Stimulated activated naive CD8-positive, alpha-beta T cell treated with anti-CD3 and anti-CD28 coated beads, Interleukin-15, amount 100 ng/mL, for 72 hours (primary cell): ENCODE measurements around the gene NADK2.

ENCODE experiments used
- ATAC-seq: fragments of 150-1000 bp; cut with Tn5 transposase; 2 replicates; pipeline ENCODE4 v1.10.0; 2021; ENCODE audit warnings: mild to moderate bottlenecking, moderate library complexity
- DNase-seq, 2 donors: peaks; one replicate each; pipeline ENCODE4 v3.0.0; 2021 to 2022
- H3K27ac Mint-ChIP-seq, 2 donors: one replicate each; pipeline ENCODE4 v1.8.0; 2022; ENCODE audit warnings: mild to moderate bottlenecking in 2 of 2, mixed read lengths in 2 of 2, moderate library complexity in 2 of 2
- H3K27me3 Mint-ChIP-seq: one replicate; pipeline ENCODE4 v1.8.0; 2022; ENCODE audit warnings: mixed read lengths
- H3K4me1 Mint-ChIP-seq: one replicate; pipeline ENCODE4 v1.8.0; 2022; ENCODE audit warnings: mild to moderate bottlenecking, mixed read lengths
- H3K4me3 Mint-ChIP-seq, 2 donors: one replicate each; pipeline ENCODE4 v1.8.0; 2022; ENCODE audit warnings: mild to moderate bottlenecking in 2 of 2, mixed read lengths in 2 of 2, moderate library complexity in 1 of 2
- H3K9me3 Mint-ChIP-seq, 2 donors: one replicate each; pipeline ENCODE4 v1.8.0; 2022; ENCODE audit warnings: mixed read lengths in 2 of 2

The NADK2 gene

DNA sequence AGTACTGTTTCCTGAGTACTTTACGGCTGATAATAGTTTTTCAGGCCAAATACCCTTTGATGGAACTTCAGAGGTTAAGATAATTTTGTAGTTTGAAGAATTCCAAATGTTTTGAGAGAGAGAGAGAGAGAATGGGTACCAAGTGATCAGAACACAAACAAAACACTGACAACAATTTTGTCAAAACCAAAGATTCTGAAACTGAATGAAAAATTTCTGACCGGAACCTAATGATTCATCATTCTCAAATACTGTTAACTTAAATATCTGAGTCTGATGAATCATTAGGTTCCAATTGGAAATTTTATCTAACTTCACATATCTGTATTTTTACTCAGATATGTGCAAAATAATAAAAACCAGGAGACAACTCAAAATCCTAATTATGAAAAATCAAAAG is 94.0 kb downstream of the NADK2 start:
- no peak for ATAC-seq
- H3K4me3 Mint-ChIP-seq = peak overlapping the region in 1 of 2 donors; percentile 56
- H3K27me3 Mint-ChIP-seq = no peaks in the 10 kb centered on the region
- no peak overlapping the region for H3K27ac Mint-ChIP-seq
- H3K9me3 Mint-ChIP-seq = no peaks in the 10 kb centered on the region
- H3K4me1 Mint-ChIP-seq = peaks cover 51% of the 10 kb centered on the region
- DNase-seq = no peak

DNA sequence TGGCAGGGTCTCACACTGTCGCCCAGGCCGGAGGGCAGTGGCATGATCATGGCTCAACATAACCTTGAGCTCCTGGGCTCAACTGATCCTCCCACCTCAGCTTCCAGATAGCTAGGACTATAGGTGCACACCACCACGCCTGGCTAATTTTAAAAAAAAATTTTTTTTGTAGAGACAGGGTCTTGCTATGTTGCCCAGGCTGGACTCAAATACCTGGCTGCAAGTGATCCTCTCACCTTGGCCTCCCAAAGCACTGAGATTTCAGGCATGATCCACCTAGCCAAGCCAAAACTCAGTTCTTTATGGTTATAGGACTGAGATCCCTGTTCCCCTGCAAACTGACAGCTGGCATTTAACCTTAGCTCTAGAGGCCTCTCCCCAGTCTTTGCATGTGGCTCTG is 95.3 kb downstream of the NADK2 start:
- DNase-seq (no peak), ATAC-seq (no peak)
- Mint-ChIP-seq H3K27me3 (no peaks in the 10 kb centered on the region), H3K4me3 (no peak overlapping the region), H3K9me3 (no peaks in the 10 kb centered on the region), H3K4me1 (peaks cover 49% of the 10 kb centered on the region), H3K27ac (no peak overlapping the region)

DNA sequence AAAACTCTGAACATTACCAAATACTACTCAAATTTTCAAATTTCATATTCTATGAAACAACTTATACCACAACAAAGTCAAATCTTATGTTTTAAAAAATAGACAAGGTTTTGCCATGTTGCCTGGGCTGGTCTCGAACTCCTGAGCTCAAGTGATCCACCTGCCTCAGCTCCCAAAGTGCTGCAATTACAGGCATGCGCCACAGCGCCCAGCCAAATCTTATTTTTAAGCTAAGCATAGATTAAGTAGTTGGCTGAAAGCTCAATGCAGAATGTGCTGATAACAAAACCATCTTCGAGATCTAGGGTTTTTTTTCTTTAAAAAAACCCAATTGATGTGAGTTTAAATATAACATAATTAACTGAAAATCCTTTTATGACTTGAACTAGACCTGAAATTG is 96.4 kb downstream of the NADK2 start:
- Mint-ChIP-seq H3K4me1 (peaks cover 41% of the 10 kb centered on the region), H3K9me3 (peaks cover 0 to 5% of the 10 kb centered on the region in 2 donors), H3K27ac (no peak overlapping the region), H3K27me3 (no peaks in the 10 kb centered on the region), H3K4me3 (no peak overlapping the region)
- DNase-seq (no peak), ATAC-seq (no peak)
